Measurements from ENCODE around the gene NATD1.
"Not testable (repeated sequence)": the region's sequence is repeated elsewhere in the genome, so short reads cannot be mapped to it uniquely, and the experiment has no call there.

The NATD1 gene

DNA sequence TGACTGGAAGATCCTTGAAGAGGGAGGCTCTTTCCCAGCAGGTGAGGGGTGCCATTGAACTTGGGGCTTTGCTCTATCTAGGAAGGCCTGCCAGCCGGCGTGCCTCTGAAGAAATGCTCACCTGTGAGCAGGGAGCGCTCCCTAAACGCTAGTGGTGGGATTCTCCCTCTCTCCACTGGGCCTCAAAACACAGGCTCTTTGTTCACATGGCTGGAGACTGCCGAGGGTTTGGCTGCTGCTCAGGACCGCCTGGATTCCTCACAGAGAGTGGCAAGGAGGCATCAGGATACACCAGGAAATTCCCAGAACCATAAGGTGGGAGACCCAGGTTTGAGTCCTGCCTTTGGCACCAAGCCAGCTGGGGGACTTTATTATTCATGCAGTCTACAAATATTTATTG is 21.7 kb downstream of the NATD1 start:
- DNase-seq (ENCODE audit: low read depth, low spot score), result no peak
- H3K9me3 ChIP-seq (ENCODE audit: control insufficient read depth, insufficient read depth, low read length), result no peaks in the 10 kb centered on the region
- no peak overlapping the region for H3K27ac ChIP-seq (ENCODE audit: low read length)
- no peaks in the 10 kb centered on the region for H3K27me3 ChIP-seq (ENCODE audit: control insufficient read depth, insufficient read depth, low read length)
- no CpG with 5 or more reads among the region's 6 CpGs for WGBS (ENCODE audit: insufficient coverage, insufficient read length)
- H3K36me3 ChIP-seq (ENCODE audit: control insufficient read depth, insufficient read depth, low read length), result no peaks in the 10 kb centered on the region
- H3K4me3 ChIP-seq (ENCODE audit: low read length), result no peak overlapping the region
- no peaks in the 10 kb centered on the region for H3K4me1 ChIP-seq (ENCODE audit: control insufficient read depth, insufficient read depth, low read length)

DNA sequence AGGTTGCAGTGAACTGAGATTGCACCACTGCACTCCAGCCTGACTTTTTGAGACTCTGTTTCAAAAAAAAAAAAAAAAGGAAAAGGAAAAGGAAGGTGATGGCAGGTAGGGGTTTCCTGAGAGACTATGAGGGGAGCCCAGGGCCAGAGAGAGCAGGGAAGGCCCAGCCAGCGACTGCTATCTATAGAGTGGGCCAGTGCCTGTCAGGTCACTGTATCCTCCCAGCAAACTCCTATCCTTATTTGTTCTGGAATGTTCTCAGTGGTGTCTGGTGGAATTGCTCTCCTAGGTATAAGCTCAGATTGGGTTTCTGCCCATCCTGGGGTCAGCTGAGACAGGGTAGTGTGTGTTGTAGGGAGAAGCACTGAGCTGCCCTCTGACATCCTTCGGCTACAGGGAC is 24.4 kb downstream of the NATD1 start:
- H3K9me3 ChIP-seq (ENCODE audit: control insufficient read depth, insufficient read depth, low read length), result no peaks in the 10 kb centered on the region
- no peaks in the 10 kb centered on the region for H3K4me1 ChIP-seq (ENCODE audit: control insufficient read depth, insufficient read depth, low read length)
- no peak overlapping the region for H3K27ac ChIP-seq (ENCODE audit: low read length)
- H3K4me3 ChIP-seq (ENCODE audit: low read length), result no peak overlapping the region
- no CpG with 5 or more reads among the region's 2 CpGs for WGBS (ENCODE audit: insufficient coverage, insufficient read length)
- DNase-seq (ENCODE audit: low read depth, low spot score), result no peak
- no peaks in the 10 kb centered on the region for H3K36me3 ChIP-seq (ENCODE audit: control insufficient read depth, insufficient read depth, low read length)
- H3K27me3 ChIP-seq (ENCODE audit: control insufficient read depth, insufficient read depth, low read length), result no peaks in the 10 kb centered on the region

DNA sequence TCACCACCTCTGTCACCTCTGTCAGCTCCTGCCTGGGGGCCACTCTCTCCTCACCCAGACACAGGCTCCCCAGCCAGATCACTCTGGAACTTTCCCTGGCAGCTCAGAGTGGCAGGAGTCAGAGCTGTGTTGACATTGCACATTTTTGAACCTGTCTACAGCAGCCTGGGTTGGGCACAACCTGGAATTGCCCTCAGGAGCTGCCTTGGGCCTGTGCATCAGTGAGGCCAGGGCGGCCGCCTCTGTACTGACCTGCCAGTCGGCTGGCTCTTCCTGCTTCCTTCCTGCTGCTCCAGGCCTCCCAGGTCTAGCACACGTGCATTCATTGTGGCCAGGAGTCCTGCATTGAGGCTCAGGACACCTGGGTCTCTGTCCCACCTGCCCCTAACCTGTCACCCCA is 25.1 kb downstream of the NATD1 start:
- no peaks in the 10 kb centered on the region for H3K36me3 ChIP-seq (ENCODE audit: control insufficient read depth, insufficient read depth, low read length)
- no peaks in the 10 kb centered on the region for H3K4me1 ChIP-seq (ENCODE audit: control insufficient read depth, insufficient read depth, low read length)
- no peaks in the 10 kb centered on the region for H3K9me3 ChIP-seq (ENCODE audit: control insufficient read depth, insufficient read depth, low read length)
- no peak overlapping the region for H3K27ac ChIP-seq (ENCODE audit: low read length)
- no peaks in the 10 kb centered on the region for H3K27me3 ChIP-seq (ENCODE audit: control insufficient read depth, insufficient read depth, low read length)
- no peak for DNase-seq (ENCODE audit: low read depth, low spot score)
- WGBS (ENCODE audit: insufficient coverage, insufficient read length), result no CpG with 5 or more reads among the region's 4 CpGs
- H3K4me3 ChIP-seq (ENCODE audit: low read length), result no peak overlapping the region

DNA sequence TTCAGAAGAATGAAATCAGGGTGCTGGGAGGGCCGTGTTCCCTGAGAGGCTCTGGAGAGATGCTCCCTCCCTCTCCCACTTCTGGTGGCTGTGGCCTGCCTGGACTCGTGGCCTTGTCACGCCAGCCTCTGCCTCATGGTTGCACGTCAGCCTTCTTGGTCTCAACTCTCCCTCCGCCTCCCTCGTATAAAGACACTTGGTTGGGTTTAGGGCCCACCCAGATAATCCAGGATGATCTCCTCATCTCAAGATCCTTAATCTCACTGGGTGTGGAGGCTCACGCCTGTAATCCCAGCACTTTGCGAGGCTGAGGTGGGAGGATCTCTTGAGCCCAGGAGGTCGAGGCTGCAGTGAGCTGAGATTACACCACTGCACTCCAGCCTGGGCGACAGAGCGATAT is 25.9 kb downstream of the NATD1 start:
- not testable (repeated sequence) for DNase-seq (ENCODE audit: low read depth, low spot score); H3K4me1 ChIP-seq (ENCODE audit: control insufficient read depth, insufficient read depth, low read length); H3K27ac ChIP-seq (ENCODE audit: low read length); H3K9me3 ChIP-seq (ENCODE audit: control insufficient read depth, insufficient read depth, low read length); H3K4me3 ChIP-seq (ENCODE audit: low read length); H3K36me3 ChIP-seq (ENCODE audit: control insufficient read depth, insufficient read depth, low read length); H3K27me3 ChIP-seq (ENCODE audit: control insufficient read depth, insufficient read depth, low read length)
- no CpG with 5 or more reads among the region's 11 CpGs for WGBS (ENCODE audit: insufficient coverage, insufficient read length)

DNA sequence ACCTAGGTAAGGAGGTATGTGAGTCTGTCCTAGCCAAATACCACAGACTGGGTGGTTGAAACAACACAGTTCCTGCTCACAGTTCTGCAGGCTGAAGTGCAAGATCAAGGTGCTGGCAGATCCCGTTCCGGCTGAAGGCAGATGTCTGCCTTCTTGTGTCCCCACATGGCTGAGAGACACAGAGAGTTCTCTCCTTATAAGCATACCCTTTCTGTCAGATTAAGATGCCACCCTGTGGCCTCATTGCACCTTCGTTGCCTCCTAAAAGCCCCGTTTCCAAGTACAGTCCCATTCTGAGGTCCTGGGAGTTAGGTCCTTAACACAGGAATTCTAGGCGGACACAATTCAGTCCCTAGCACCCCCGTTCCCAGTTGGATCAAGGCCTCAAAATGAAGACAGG is 30.1 kb downstream of the NATD1 start:
- no peaks in the 10 kb centered on the region for H3K36me3 ChIP-seq (ENCODE audit: control insufficient read depth, insufficient read depth, low read length)
- H3K4me1 ChIP-seq (ENCODE audit: control insufficient read depth, insufficient read depth, low read length), result no peaks in the 10 kb centered on the region
- H3K27ac ChIP-seq (ENCODE audit: low read length), result no peak overlapping the region
- no CpG with 5 or more reads among the region's 6 CpGs for WGBS (ENCODE audit: insufficient coverage, insufficient read length)
- DNase-seq (ENCODE audit: low read depth, low spot score), result no peak
- no peaks in the 10 kb centered on the region for H3K9me3 ChIP-seq (ENCODE audit: control insufficient read depth, insufficient read depth, low read length)
- no peaks in the 10 kb centered on the region for H3K27me3 ChIP-seq (ENCODE audit: control insufficient read depth, insufficient read depth, low read length)
- no peak overlapping the region for H3K4me3 ChIP-seq (ENCODE audit: low read length)

DNA sequence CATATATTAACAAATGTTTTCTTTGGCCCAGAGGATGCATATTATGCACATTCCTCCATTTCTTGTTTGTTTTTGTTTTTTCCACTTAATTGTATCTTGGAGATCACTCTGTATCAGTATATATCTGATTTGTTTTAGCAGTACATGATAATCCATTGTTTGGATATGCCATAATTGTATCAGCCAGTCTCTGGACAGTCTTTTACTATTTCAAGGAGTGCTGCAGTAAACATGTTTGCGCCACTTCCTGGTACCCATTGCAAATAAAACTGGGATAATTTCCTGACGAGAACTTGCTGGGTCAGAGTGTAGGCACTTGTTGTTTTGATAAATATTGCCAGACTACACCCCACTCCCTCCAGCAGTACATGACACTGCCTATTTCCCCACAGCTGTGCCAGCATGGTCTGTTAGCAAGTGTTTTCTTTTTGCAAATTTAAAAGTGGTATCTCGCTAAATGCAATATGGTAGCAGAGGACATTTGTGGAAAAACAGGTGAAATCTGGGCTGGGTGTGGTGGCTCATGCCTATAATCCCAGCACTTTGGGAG is 34.3 kb downstream of the NATD1 start:
- H3K4me1 ChIP-seq (ENCODE audit: control insufficient read depth, insufficient read depth, low read length), result peaks cover 4% of the 10 kb centered on the region; the same call in 1 of the 2 replicates
- no peak for DNase-seq (ENCODE audit: low read depth, low spot score)
- WGBS (ENCODE audit: insufficient coverage, insufficient read length), result no CpG with 5 or more reads among the region's 3 CpGs
- no peaks in the 10 kb centered on the region for H3K36me3 ChIP-seq (ENCODE audit: control insufficient read depth, insufficient read depth, low read length)
- H3K27me3 ChIP-seq (ENCODE audit: control insufficient read depth, insufficient read depth, low read length), result no peaks in the 10 kb centered on the region
- H3K4me3 ChIP-seq (ENCODE audit: low read length), result no peak overlapping the region
- H3K27ac ChIP-seq (ENCODE audit: low read length), result no peak overlapping the region
- no peaks in the 10 kb centered on the region for H3K9me3 ChIP-seq (ENCODE audit: control insufficient read depth, insufficient read depth, low read length)

DNA sequence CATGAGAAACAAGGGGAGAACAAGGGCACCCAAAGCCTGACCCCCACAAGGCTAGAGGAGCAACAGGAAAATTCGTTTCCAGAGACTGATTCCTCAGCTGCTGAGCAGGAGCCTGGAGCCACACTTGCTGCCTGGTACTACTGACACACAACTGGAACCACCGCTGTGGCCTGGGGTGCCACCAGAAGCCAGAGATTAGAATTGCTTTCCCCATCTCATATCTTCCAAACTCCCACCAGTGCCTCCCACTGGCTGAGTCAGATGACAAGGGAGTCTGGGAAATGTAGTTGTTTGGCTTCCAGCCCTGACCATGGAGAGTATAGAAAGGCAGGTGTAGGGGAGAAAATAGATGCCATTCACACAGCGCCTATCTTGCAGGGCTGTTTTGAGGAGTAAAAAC is 35.1 kb downstream of the NATD1 start:
- WGBS (ENCODE audit: insufficient coverage, insufficient read length), result no CpG with 5 or more reads among the region's 3 CpGs
- no peaks in the 10 kb centered on the region for H3K36me3 ChIP-seq (ENCODE audit: control insufficient read depth, insufficient read depth, low read length)
- no peaks in the 10 kb centered on the region for H3K9me3 ChIP-seq (ENCODE audit: control insufficient read depth, insufficient read depth, low read length)
- H3K4me1 ChIP-seq (ENCODE audit: control insufficient read depth, insufficient read depth, low read length), result peaks cover 4% of the 10 kb centered on the region; the same call in 1 of the 2 replicates
- H3K27ac ChIP-seq (ENCODE audit: low read length), result no peak overlapping the region
- H3K27me3 ChIP-seq (ENCODE audit: control insufficient read depth, insufficient read depth, low read length), result no peaks in the 10 kb centered on the region
- DNase-seq (ENCODE audit: low read depth, low spot score), result no peak
- no peak overlapping the region for H3K4me3 ChIP-seq (ENCODE audit: low read length)

DNA sequence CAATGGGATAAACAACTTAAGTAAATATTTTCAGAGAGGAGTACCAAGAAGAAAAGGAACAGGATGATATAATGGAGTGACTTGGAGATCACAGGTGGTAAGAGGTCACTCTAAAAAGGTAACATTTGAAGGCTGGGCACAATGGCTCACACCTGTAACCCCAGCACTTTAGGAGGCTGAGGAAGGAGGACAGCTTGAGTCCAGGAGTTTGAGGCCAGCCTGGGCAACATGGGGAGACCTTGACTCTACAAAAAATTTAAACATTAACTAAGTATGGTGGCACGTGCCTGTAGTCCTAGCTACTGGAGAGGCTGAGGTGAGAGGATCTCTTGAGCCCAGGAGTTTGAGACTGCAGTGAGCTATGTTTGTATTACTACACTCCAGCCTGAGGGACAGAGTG is 35.9 kb downstream of the NATD1 start:
- WGBS (ENCODE audit: insufficient coverage, insufficient read length), result no CpG with 5 or more reads among the region's 1 CpG
- no peak for DNase-seq (ENCODE audit: low read depth, low spot score)
- no peaks in the 10 kb centered on the region for H3K36me3 ChIP-seq (ENCODE audit: control insufficient read depth, insufficient read depth, low read length)
- H3K27me3 ChIP-seq (ENCODE audit: control insufficient read depth, insufficient read depth, low read length), result no peaks in the 10 kb centered on the region
- no peak overlapping the region for H3K27ac ChIP-seq (ENCODE audit: low read length)
- H3K4me3 ChIP-seq (ENCODE audit: low read length), result no peak overlapping the region
- H3K4me1 ChIP-seq (ENCODE audit: control insufficient read depth, insufficient read depth, low read length), result peaks cover 4% of the 10 kb centered on the region; the same call in 1 of the 2 replicates
- no peaks in the 10 kb centered on the region for H3K9me3 ChIP-seq (ENCODE audit: control insufficient read depth, insufficient read depth, low read length)

DNA sequence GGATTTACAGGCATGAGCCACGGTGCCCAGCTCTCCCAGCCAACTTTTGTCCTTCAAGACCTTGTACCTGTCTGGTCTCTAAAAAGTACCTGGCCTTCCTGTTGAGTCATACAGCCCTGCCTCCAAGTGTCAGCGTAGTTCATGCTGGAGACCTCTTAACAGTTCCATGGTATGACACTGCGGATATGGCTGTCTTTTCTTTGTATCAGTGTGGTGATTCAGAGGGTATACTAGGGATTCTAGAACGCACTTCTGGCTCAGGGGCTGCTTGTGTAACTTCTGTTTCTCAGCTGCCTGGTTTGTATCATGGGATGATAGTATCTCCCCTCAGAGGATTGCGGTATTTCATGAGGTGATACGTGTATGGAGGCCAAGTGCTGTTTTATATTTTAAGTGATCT is 37.3 kb downstream of the NATD1 start:
- no peaks in the 10 kb centered on the region for H3K27me3 ChIP-seq (ENCODE audit: control insufficient read depth, insufficient read depth, low read length)
- no peak for DNase-seq (ENCODE audit: low read depth, low spot score)
- no peaks in the 10 kb centered on the region for H3K9me3 ChIP-seq (ENCODE audit: control insufficient read depth, insufficient read depth, low read length)
- no peak overlapping the region for H3K27ac ChIP-seq (ENCODE audit: low read length)
- no CpG with 5 or more reads among the region's 6 CpGs for WGBS (ENCODE audit: insufficient coverage, insufficient read length)
- H3K36me3 ChIP-seq (ENCODE audit: control insufficient read depth, insufficient read depth, low read length), result no peaks in the 10 kb centered on the region; the same call in 1 of the 2 replicates
- H3K4me1 ChIP-seq (ENCODE audit: control insufficient read depth, insufficient read depth, low read length), result peaks cover 4% of the 10 kb centered on the region; the same call in 1 of the 2 replicates
- no peak overlapping the region for H3K4me3 ChIP-seq (ENCODE audit: low read length)

DNA sequence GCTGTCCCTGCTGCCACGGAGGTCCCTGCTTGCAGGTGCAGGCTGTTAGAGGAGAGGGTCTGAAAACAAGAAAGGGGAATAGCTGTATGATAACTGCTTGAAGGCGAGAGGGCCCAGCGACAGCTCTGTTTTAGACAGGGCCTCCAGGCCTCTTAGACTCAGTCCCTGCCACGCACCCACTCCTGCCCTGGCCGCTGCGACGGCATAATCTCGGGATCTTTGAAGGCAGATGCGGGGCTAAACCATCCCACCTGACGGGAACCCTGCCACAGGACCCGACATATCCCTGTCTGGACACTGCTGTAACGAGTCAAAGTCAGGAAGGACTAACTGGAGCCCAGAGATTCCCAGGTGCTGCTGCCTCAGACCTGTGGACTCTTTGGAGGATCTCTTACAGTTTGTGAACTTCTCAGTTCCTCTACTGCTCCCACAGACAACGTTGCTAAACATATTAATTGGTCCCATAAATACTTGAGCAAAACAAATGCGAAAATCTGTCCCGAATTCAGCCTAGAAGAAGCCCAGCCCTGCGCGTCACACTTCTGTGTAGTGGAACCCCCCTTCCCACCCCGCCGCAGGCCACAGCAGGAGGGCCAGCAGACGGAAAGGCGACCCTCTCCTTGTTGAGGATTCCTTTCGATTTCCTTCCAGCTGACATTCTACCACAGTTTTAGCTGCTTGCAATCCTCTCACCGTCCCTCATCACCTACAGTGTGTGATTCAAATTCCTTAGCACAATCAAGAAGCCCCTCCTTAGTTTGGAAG is 38.3 kb downstream of the NATD1 start:
- Histone ChIP-seq H3K4me3 (ENCODE audit: low read length) (peak overlapping the region; percentile 49; the same call in 1 of the 2 replicates), H3K4me1 (ENCODE audit: control insufficient read depth, insufficient read depth, low read length) (peaks cover 4% of the 10 kb centered on the region; the same call in 1 of the 2 replicates), H3K9me3 (ENCODE audit: control insufficient read depth, insufficient read depth, low read length) (no peaks in the 10 kb centered on the region), H3K27ac (ENCODE audit: low read length) (no peak overlapping the region), H3K27me3 (ENCODE audit: control insufficient read depth, insufficient read depth, low read length) (no peaks in the 10 kb centered on the region), H3K36me3 (ENCODE audit: control insufficient read depth, insufficient read depth, low read length) (peaks cover 5% of the 10 kb centered on the region; the same call in 1 of the 2 replicates)
- DNase-seq (ENCODE audit: low read depth, low spot score), result no peak
- no CpG with 5 or more reads among the region's 23 CpGs for WGBS (ENCODE audit: insufficient coverage, insufficient read length)
